ENCODE measurements around the gene SMAD6. TPM values are rescaled to one million over a fixed set of nuclear protein-coding genes. Genes with fewer than 3 reads are reported as not detected.

SMAD6 gene
- total and polyA plus RNA-seq, 2 experiments from 2014 or later, result 3.6 to 32.9 TPM

GRCh38 chr15:66802025-66803001, 100.3 kb downstream of the SMAD6 start:
- WGBS, 2 experiments (ENCODE audit: low coverage in 1 of 2, low lambda C conversion rate in 2 of 2, missing lambda C conversion rate in 2 of 2), result 35 to 42% methylated on average over 13 of the region's 13 CpGs
- Histone ChIP-seq H3F3A (ENCODE audit: insufficient read depth) (peaks cover 20% of the 10 kb centered on the region), H3K9me2 (ENCODE audit: insufficient read depth) (no peaks in the 10 kb centered on the region), H4K20me1 (ENCODE audit: insufficient read depth) (no peaks in the 10 kb centered on the region), H3K4me3 (peak overlapping the region; percentile 51), H3K9ac (peak overlapping the region; percentile 85), H3K4me2 (ENCODE audit: unreplicated experiment) (peak overlapping the region; percentile 95), H3K9me3 (ENCODE audit: low read depth) (no peaks in the 10 kb centered on the region), H3K27me3 (replicated peaks; ENCODE audit: insufficient read depth) (no peaks in the 10 kb centered on the region), H3K27ac (peak overlapping the region; percentile 99), H3K4me1 (ENCODE audit: insufficient read depth) (peaks cover 70% of the 10 kb centered on the region), H2AFZ (peak overlapping the region; percentile 79), H3K36me3 (ENCODE audit: low read depth) (no peaks in the 10 kb centered on the region), H3K79me2 (ENCODE audit: insufficient read depth) (no peaks in the 10 kb centered on the region)
- in situ Hi-C loops (cut with MboI), result no loop called here
- peak; percentile 65 for DNase-seq
- TF ChIP-seq EZH2phosphoT487 (IDR thresholded peaks at IDR 0.05; ENCODE audit: insufficient read depth, low read depth), result no peak
- TF ChIP-seq EZH2 (IDR thresholded peaks at IDR 0.05; ENCODE audit: insufficient read depth, poor library complexity, severe bottlenecking), result no peak

DNA sequence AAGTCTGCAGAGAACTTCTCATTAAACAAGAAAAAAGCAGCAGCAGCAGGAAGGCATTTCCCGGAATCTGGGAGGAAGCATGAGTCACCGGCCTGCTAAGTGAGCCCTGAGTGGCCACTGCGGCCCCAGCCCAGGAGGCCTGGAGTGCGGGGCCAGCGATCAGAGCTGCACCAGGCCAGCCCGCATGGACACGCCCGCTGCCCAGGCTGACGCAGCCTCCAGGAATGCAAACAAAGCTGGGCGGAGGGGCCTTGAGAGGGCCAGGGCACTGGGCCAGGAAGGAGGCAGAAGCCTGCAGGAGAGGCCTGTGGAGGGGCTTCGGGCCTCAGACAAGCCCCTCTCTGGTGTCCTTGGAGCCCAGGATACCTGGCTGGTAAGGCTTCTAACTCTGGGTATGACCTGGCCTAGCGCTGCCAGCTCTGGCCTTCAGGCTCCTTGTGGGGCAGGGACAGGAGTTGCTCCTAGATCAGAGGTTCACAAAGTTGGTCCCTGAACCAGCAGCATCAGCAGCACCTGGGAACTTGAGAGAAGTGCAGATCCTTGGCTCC, 101.2 kb downstream of the SMAD6 start:
- H2AFZ ChIP-seq, result 0 out of 2 replicates have a peak overlapping the region, but pooled peaks have one; percentile 9
- peak overlapping the region; percentile 95 for H3K4me2 ChIP-seq (ENCODE audit: unreplicated experiment)
- no peaks in the 10 kb centered on the region for H3K27me3 ChIP-seq (replicated peaks; ENCODE audit: insufficient read depth)
- no peaks in the 10 kb centered on the region for H3K9me3 ChIP-seq (ENCODE audit: low read depth)
- peak overlapping the region; percentile 99 for H3K27ac ChIP-seq
- H3K9ac ChIP-seq, result peak overlapping the region; percentile 85
- peaks cover 20% of the 10 kb centered on the region for H3F3A ChIP-seq (ENCODE audit: insufficient read depth)
- no peaks in the 10 kb centered on the region for H3K79me2 ChIP-seq (ENCODE audit: insufficient read depth)
- TF ChIP-seq EZH2 (IDR thresholded peaks at IDR 0.05; ENCODE audit: insufficient read depth, poor library complexity, severe bottlenecking), result no peak
- no peak for TF ChIP-seq EZH2phosphoT487 (IDR thresholded peaks at IDR 0.05; ENCODE audit: insufficient read depth, low read depth)
- in situ Hi-C loops (cut with MboI), result no loop called here
- WGBS, 2 experiments (ENCODE audit: low coverage in 1 of 2, low lambda C conversion rate in 2 of 2, missing lambda C conversion rate in 2 of 2), result 1 to 2% methylated on average over 12 of the region's 12 CpGs
- H3K36me3 ChIP-seq (ENCODE audit: low read depth), result no peaks in the 10 kb centered on the region
- peak; percentile 100 for DNase-seq
- H3K4me3 ChIP-seq, result peak overlapping the region; percentile 51
- peaks cover 62% of the 10 kb centered on the region for H3K4me1 ChIP-seq (ENCODE audit: insufficient read depth)
- H4K20me1 ChIP-seq (ENCODE audit: insufficient read depth), result no peaks in the 10 kb centered on the region
- H3K9me2 ChIP-seq (ENCODE audit: insufficient read depth), result no peaks in the 10 kb centered on the region

DNA sequence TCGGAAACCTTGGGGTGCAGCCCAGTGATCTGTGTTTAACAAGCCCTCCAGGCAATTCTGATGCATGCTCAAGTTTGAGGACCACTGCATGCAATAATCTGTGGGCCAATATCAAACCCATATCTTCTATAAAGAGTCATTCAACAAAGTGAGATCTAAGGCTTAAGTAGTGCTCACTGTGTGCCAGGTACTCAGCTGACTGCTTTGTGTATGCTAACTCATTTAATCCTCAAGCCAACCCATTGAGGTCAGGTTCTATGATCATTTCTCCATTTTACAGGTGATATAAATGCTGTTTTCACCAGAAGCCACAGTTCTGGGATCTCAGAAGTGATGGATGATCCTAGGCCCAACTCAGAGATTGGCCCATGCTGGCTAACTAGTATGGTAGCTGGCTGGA, 101.7 kb downstream of the SMAD6 start:
- WGBS, 2 experiments (ENCODE audit: low coverage in 1 of 2, low lambda C conversion rate in 2 of 2, missing lambda C conversion rate in 2 of 2), result 0 to 6% methylated on average over 1 of the region's 1 CpG
- in situ Hi-C loops (cut with MboI), result no loop called here
- Histone ChIP-seq H3K4me3 (no peak overlapping the region), H3K9ac (peak overlapping the region; percentile 85), H4K20me1 (ENCODE audit: insufficient read depth) (no peaks in the 10 kb centered on the region), H3K4me1 (ENCODE audit: insufficient read depth) (peaks cover 57% of the 10 kb centered on the region), H3F3A (ENCODE audit: insufficient read depth) (peaks cover 20% of the 10 kb centered on the region), H3K9me2 (ENCODE audit: insufficient read depth) (no peaks in the 10 kb centered on the region), H3K36me3 (ENCODE audit: low read depth) (no peaks in the 10 kb centered on the region), H3K27me3 (replicated peaks; ENCODE audit: insufficient read depth) (no peaks in the 10 kb centered on the region), H2AFZ (0 out of 2 replicates have a peak overlapping the region, but pooled peaks have one; percentile 9), H3K9me3 (ENCODE audit: low read depth) (no peaks in the 10 kb centered on the region), H3K27ac (peak overlapping the region; percentile 99), H3K4me2 (ENCODE audit: unreplicated experiment) (peak overlapping the region; percentile 40), H3K79me2 (ENCODE audit: insufficient read depth) (no peaks in the 10 kb centered on the region)
- DNase-seq, result no peak
- no peak for TF ChIP-seq EZH2phosphoT487 (IDR thresholded peaks at IDR 0.05; ENCODE audit: insufficient read depth, low read depth)
- no peak for TF ChIP-seq EZH2 (IDR thresholded peaks at IDR 0.05; ENCODE audit: insufficient read depth, poor library complexity, severe bottlenecking)

DNA sequence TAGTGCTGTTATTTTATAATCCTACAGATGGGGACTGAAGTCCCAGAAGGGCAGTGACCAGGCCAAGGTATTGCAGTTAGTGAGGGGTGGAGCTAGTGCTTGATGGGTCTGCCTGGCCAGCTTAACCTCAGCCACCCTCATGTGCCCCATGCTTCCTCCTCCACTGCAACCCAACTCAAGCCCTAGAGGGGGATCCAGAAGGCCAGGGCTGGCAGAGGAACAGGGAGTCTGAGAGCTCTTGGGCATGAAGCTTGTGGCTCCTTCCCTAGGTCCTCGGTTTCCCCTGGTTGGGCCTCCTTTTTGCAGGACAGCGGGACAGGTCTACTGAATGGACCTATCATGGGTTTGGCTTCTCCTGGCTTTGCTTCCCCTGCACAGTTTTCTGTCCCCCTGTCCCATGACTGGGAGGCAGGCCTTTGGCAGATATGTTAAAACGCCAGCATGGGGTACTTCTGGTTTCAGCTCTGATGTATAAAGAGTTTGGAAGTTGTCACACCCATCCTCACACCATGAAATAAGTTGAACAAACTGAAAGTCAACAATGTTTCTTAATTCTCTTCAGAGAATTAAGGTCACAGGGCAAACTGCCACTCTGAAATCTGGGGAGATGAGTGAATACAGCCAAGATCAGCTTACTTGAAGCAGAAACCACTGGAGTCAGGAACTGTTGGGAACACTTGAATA, 103.3 kb downstream of the SMAD6 start:
- Histone ChIP-seq H3K4me3 (no peak overlapping the region), H3K9me2 (ENCODE audit: insufficient read depth) (no peaks in the 10 kb centered on the region), H3K4me2 (ENCODE audit: unreplicated experiment) (no peak overlapping the region), H3K27me3 (replicated peaks; ENCODE audit: insufficient read depth) (no peaks in the 10 kb centered on the region), H2AFZ (no peak overlapping the region), H3F3A (ENCODE audit: insufficient read depth) (peaks cover 20% of the 10 kb centered on the region), H3K36me3 (ENCODE audit: low read depth) (no peaks in the 10 kb centered on the region), H3K9me3 (ENCODE audit: low read depth) (no peaks in the 10 kb centered on the region), H3K27ac (no peak overlapping the region), H4K20me1 (ENCODE audit: insufficient read depth) (no peaks in the 10 kb centered on the region), H3K9ac (no peak overlapping the region), H3K79me2 (ENCODE audit: insufficient read depth) (no peaks in the 10 kb centered on the region), H3K4me1 (ENCODE audit: insufficient read depth) (peaks cover 41% of the 10 kb centered on the region)
- WGBS, 2 experiments (ENCODE audit: low coverage in 1 of 2, low lambda C conversion rate in 2 of 2, missing lambda C conversion rate in 2 of 2), result 79 to 82% methylated on average over 3 of the region's 3 CpGs
- in situ Hi-C loops (cut with MboI), result no loop called here
- TF ChIP-seq EZH2 (IDR thresholded peaks at IDR 0.05; ENCODE audit: insufficient read depth, poor library complexity, severe bottlenecking), result no peak
- no peak for TF ChIP-seq EZH2phosphoT487 (IDR thresholded peaks at IDR 0.05; ENCODE audit: insufficient read depth, low read depth)
- no peak for DNase-seq
